ENCODE measurements around the gene SQOR. TPM values are rescaled to one million over a fixed set of nuclear protein-coding genes. Genes with fewer than 3 reads are reported as not detected.

The SQOR gene
- total RNA-seq, 1 donor from 2014 or later = 310 TPM

DNA sequence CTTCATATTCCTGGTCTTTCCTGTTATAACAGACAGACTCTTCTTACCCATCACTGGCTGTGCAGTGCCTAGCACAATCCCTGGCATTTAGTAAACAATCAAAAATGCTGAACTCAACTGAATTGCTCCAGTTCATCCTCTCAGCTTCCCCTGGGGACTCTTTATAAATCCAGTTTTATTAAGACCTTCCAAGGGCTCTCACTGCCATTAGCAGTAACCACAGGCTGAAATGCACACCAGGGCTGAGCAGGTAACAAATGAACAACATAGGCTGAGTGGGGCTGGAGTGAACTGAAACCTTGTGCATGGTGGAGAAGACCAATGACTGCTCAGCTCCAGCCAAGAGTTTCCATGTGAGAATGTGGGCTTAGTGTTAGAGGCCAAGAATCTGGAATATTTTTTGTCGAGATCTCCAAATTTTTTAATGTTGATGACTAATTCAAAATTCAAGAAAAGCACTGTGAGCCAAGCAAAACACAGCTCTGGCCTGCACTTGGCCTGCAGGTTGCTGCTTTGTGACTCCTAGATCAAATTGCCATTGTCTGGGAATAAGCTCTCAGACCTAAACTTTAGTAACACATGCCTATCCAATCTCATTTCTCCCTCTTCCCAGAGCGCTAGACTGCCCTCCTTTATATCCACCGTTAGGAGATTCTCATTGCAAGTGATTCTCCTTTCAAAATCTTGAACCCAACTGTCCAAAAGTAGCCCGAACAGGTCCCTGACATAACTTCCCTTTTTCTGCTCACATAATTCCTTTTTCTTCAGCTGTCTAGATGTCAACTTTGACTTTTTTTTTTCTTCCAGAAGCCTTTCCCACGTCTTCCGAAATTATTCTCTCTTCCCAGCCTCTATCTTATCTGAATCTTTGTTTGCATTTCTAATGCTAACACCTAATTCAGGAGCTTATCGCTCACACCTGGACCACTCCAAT, 7.4 kb downstream of the SQOR start:
- FAIRE-seq (no peak), DNase-seq (ENCODE audit: low read depth) (peak; percentile 27)
- no peaks in the 10 kb centered on the region for H3K27me3 ChIP-seq (ENCODE audit: control insufficient read depth, insufficient read depth, low read length)
- H3K4me3 ChIP-seq (ENCODE audit: low read depth, low read length) = no peak overlapping the region
- H3K36me3 ChIP-seq (ENCODE audit: control insufficient read depth, insufficient read depth, low read length) = no peaks in the 10 kb centered on the region
- TF ChIP-seq CTCF (IDR thresholded peaks at IDR 0.05; ENCODE audit: insufficient read depth, low read length, severe bottlenecking) = no peak

DNA sequence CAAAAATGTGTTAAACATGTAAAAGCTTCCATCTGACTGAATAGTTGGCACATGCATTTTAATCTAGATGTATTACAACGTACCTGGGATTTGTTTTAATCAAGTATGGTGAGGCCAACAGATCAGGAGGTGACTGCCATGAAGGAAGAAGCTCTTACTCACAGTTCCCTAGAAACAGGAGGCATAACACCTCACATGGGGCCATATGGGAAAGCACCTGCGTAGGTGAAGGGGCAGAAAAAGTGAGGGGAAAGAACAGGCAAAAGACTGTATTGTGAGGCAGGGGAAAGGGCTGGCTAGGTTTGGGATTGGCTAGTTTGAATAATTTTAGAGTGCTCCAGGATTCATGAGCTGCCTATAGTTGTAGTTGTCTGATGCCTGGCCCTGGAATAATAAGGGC, 9.6 kb downstream of the SQOR start:
- Histone ChIP-seq H3K27me3 (ENCODE audit: control insufficient read depth, insufficient read depth, low read length) (no peaks in the 10 kb centered on the region), H3K4me3 (ENCODE audit: low read depth, low read length) (no peak overlapping the region), H3K36me3 (ENCODE audit: control insufficient read depth, insufficient read depth, low read length) (no peaks in the 10 kb centered on the region)
- no peak for FAIRE-seq
- DNase-seq (ENCODE audit: low read depth) = peak; percentile 47
- no peak for TF ChIP-seq CTCF (IDR thresholded peaks at IDR 0.05; ENCODE audit: insufficient read depth, low read length, severe bottlenecking)

GRCh38 chr15:45645026-45645980, 10.5 kb downstream of the SQOR start:
- peak; percentile 89 for FAIRE-seq
- no peak for TF ChIP-seq CTCF (IDR thresholded peaks at IDR 0.05; ENCODE audit: insufficient read depth, low read length, severe bottlenecking)
- Histone ChIP-seq H3K4me3 (ENCODE audit: low read depth, low read length) (no peak overlapping the region), H3K27me3 (ENCODE audit: control insufficient read depth, insufficient read depth, low read length) (no peaks in the 10 kb centered on the region), H3K36me3 (ENCODE audit: control insufficient read depth, insufficient read depth, low read length) (peaks cover 2% of the 10 kb centered on the region)
- DNase-seq (ENCODE audit: low read depth) = peak; percentile 92

DNA sequence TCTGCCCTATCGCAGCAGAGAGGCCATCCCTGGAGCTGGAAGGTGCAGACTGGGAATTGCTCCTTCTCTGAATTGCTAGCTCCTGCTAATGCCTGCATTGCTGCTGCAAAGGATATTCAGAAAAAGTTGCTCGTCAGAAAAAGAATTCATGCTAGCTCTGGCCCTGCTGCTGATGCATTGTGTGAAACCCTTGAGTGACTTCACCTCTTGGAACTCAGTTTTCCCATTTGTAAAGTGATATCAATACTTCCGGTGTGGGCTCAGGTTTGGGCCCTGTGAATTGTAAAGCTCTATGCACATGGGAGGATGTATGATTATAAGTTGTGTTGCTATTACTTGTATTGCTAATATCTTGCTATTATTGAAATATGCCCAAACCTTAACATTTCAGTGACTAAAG, 11.4 kb downstream of the SQOR start:
- TF ChIP-seq CTCF (IDR thresholded peaks at IDR 0.05; ENCODE audit: insufficient read depth, low read length, severe bottlenecking) = no peak
- Histone ChIP-seq H3K4me3 (ENCODE audit: low read depth, low read length) (no peak overlapping the region), H3K36me3 (ENCODE audit: control insufficient read depth, insufficient read depth, low read length) (peaks cover 4% of the 10 kb centered on the region), H3K27me3 (ENCODE audit: control insufficient read depth, insufficient read depth, low read length) (no peaks in the 10 kb centered on the region)
- DNase-seq (ENCODE audit: low read depth) (peak; percentile 83), FAIRE-seq (peak; percentile 92)

DNA sequence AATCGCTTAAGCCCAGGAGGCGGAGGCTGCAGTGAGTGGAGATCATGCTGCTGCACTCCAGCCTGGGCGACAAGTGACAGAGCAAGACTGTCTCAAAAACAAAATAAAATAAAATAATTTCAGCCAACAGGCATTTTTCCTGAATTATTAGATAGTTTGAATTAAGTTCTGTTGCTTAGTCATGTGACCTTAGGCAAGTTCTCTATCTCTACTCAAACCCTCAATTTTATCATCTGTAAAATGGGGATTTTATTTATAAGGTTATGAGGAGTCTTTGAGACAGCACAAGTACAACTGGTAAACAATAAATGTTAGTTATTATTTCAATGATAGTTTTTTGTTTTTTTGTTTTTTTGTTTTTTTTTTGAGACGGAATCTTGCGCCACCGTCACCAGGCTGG, 13.0 kb downstream of the SQOR start:
- Histone ChIP-seq H3K36me3 (ENCODE audit: control insufficient read depth, insufficient read depth, low read length) (peaks cover 4% of the 10 kb centered on the region), H3K4me3 (ENCODE audit: low read depth, low read length) (no peak overlapping the region), H3K27me3 (ENCODE audit: control insufficient read depth, insufficient read depth, low read length) (no peaks in the 10 kb centered on the region)
- no peak for TF ChIP-seq CTCF (IDR thresholded peaks at IDR 0.05; ENCODE audit: insufficient read depth, low read length, severe bottlenecking)
- no peak for FAIRE-seq
- no peak for DNase-seq (ENCODE audit: low read depth)

Data from bronchial epithelial cell (primary cell).